ENCODE measurements around the gene OGFOD2.

OGFOD2 gene

DNA sequence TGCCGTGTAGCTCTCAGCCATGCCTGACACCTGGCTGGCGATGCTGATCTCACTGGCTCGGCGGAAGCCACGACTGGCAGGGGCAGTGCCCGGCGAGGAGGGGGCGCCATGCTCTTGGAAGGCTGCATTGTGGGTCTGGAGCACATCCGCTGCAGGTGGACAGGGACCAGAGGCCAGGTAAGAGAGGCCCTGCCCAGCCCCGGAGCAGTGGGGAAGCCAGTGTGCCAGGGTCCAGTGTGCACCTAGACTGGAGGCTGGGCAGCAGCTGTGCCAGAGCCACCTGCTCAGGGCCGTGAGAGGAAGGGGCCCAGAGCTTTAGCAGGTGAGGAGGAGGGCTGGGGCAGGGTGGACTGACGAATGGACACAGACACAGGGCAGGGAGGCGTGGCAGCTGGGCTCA is 15.5 kb downstream of the OGFOD2 start:
- H3K27ac ChIP-seq, result no peak overlapping the region
- TF ChIP-seq, protein P1, sequence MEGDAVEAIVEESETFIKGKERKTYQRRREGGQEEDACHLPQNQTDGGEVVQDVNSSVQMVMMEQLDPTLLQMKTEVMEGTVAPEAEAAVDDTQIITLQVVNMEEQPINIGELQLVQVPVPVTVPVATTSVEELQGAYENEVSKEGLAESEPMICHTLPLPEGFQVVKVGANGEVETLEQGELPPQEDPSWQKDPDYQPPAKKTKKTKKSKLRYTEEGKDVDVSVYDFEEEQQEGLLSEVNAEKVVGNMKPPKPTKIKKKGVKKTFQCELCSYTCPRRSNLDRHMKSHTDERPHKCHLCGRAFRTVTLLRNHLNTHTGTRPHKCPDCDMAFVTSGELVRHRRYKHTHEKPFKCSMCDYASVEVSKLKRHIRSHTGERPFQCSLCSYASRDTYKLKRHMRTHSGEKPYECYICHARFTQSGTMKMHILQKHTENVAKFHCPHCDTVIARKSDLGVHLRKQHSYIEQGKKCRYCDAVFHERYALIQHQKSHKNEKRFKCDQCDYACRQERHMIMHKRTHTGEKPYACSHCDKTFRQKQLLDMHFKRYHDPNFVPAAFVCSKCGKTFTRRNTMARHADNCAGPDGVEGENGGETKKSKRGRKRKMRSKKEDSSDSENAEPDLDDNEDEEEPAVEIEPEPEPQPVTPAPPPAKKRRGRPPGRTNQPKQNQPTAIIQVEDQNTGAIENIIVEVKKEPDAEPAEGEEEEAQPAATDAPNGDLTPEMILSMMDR (conservative IDR thresholded peaks at IDR 0.05), result no peak
- TF ChIP-seq ZFX (IDR thresholded peaks at IDR 0.05), result no peak

DNA sequence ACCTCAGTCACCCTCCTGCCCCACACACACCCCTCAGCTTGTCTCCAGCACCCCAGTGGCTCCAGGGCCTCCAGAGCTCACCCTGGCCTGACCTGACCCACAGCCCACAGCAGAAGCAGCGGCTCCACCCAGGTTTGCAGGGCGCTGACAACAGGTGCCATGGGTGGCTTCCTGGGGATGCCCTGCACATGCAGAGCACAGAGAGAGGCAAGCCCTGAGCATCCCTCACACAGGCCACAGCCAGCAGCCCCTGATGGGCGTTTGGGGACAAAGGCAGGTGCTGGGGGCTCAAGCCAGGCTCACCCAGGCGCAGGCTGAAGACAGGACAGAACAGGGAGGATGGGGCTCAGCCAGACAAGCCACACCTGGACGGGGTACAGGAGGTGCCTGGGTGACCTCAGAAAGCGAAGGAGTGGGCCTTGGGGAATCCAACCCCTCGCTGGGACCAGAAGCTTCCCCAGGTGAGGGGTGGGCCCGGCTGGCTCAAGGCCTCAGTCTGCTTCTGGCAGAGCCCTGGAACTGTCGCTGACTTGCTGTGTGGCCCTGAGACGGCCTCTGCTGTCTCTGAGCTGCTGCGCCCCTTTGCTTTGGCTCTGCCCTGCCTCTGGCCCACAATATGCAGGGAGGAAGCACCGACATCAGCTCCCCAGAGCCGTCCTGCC is 16.0 kb downstream of the OGFOD2 start:
- no peak overlapping the region for H3K27ac ChIP-seq
- TF ChIP-seq, protein P1 (conservative IDR thresholded peaks at IDR 0.05), result no peak
- TF ChIP-seq ZFX (IDR thresholded peaks at IDR 0.05), result no peak

DNA sequence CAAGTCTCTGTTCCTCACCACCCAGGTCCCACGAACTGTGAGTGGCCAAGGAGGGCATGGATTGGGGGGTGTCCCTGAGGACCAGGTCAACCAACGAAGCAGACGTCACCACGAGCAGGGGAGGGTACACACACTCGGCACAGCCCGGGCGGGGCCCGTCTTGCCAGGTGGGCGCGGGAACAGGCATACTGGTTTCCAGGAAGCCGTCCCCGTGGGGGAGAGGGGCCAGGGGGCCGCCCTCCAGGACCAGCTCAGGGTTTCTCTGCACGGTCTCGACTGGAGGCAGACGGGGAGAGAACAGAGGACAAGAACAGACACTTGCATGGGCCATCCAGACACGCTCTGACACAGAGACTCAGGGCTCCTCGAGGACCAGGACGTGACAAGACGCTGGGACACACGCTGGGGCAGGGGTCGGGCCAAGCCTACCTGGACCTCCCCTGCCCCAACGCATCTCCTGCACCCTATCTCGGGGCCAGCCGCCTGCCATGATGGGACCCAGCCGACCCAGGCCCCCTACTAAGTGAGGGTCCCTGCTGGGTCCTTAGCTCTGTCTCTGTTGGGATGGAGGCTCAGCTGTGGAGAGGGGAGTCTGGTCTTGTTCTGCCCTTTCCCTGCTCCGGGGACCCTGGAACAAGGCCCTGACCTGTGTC is 16.7 kb downstream of the OGFOD2 start:
- no peak overlapping the region for H3K27ac ChIP-seq
- TF ChIP-seq, protein P1 (conservative IDR thresholded peaks at IDR 0.05), result no peak
- TF ChIP-seq ZFX (IDR thresholded peaks at IDR 0.05), result no peak

DNA sequence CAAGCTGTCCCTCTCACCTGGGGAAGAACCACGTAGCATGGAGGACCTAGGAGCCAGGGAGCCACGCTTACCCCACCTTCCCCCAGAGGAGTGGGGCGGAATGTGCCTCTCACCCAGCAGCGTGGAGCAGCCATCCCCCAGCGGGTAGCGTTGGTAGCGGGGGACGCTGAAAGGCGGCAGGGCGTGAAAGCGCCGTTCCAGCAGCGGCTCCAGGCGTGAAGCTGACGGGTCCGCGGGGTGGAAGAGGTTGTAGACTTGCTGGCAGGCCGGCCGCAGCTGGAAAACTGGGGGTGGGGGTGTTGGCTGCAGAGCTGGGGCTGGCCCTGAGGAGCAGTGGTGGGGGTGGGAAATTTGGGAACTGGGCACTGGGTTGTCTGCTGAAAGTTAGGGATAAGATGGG is 17.3 kb downstream of the OGFOD2 start:
- no peak overlapping the region for H3K27ac ChIP-seq
- TF ChIP-seq, protein P1 (conservative IDR thresholded peaks at IDR 0.05), result no peak
- no peak for TF ChIP-seq ZFX (IDR thresholded peaks at IDR 0.05)

DNA sequence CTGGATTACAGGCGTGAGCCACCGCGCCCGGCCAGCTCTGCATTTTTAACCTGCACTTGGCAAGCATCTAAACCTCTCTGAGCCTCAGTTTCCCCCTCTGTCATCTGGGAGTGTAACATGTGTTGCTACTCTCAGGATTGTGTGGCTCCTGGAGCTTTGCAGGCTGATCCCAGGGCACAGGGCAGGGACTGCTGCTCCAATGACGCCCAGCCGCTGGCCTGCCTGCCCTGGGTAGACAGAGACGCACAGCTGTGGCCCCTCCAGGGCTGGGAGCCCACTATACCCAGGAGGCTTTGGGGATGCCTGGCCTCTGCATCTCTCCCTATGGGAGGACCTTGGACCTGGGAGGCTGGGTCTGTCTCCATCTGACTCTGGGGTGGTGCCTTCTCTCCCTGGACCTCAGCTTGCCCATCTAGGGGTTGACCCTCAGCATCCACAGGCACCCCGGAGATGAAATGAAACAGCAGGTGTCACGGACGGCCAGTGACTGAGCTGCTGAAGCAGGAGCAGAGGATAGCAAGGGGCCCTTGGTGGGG is 19.2 kb downstream of the OGFOD2 start:
- TF ChIP-seq ZFX (IDR thresholded peaks at IDR 0.05), result no peak
- TF ChIP-seq, protein P1 (conservative IDR thresholded peaks at IDR 0.05), result no peak
- H3K27ac ChIP-seq, result no peak overlapping the region

DNA sequence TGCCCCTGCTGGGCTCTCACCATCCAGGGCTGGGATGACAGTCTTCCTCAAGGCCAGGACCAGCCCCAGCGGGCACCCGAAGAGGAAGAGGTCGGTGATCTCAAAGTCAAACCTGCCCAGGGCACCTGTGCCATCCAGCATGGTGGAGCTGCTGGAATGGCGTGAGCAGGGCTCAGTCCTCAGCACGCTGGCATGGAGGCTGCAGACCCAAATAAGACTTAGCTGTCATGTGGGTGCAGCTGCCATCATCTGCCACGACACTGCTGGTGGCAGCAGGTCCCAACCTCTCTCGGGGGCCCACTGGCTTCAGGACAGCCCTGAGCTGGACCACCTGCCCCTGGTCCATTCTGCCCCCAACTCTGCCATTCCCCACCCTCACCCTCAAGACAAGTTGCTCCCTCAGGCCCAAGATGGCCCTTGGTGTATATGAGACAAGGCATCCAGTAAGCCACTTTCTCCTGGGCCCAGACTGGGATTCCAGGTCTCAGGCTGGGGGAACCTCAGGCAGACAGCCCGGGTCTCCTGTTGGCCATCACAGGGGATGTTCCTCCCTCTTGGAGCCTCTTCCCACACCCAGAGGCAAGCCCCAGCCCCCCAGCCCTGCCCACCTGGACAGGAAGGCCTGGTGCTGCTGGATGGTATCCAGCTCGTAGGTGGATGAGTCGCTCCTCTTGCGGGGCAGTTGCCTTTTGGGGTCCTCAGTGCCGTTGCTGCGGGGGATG is 19.9 kb downstream of the OGFOD2 start:
- H3K27ac ChIP-seq, result no peak overlapping the region
- TF ChIP-seq ZFX (IDR thresholded peaks at IDR 0.05), result no peak
- TF ChIP-seq, protein P1 (conservative IDR thresholded peaks at IDR 0.05), result no peak
